Measurements from ENCODE around the gene NEK6.

The NEK6 gene

GRCh38 chr9:124222918-124223720 is 34.6 kb upstream of the NEK6 start:
- ChIA-PET CTCF (interaction anchor here (0.6 kb wide), 1 partner anchor 877 kb away, joined by 4 read pairs; no protein-coding TSS in a partner anchor), POLR2A (ENCODE audit: low non-redundant PET) (no interaction called here)
- 0 out of 2 replicates have a peak overlapping the region, but pooled peaks have one; percentile 4 for H3K27ac ChIP-seq
- peak; percentile 45 for DNase-seq (ENCODE audit: low spot score)
- TF ChIP-seq CTCF (conservative IDR thresholded peaks at IDR 0.05; ENCODE audit: low read depth): no peak

- TF ChIP-seq CTCF (conservative IDR thresholded peaks at IDR 0.05; ENCODE audit: low read depth): no peak
- H3K27ac ChIP-seq: no peak overlapping the region
- ChIA-PET CTCF (interaction anchor here (0.7 kb wide), 1 partner anchor 37 kb away, joined by 3 read pairs; no protein-coding TSS in a partner anchor), POLR2A (ENCODE audit: low non-redundant PET) (no interaction called here)
- DNase-seq (ENCODE audit: low spot score): no peak
These were observed 31.8 kb upstream of the NEK6 start for GRCh38 chr9:124225945-124226344.

- CTCF ChIA-PET: interaction anchor here (0.8 kb wide), 2 partner anchors 8 to 220 kb away, joined by 3 read pairs; no protein-coding TSS in a partner anchor
- TF ChIP-seq CTCF (conservative IDR thresholded peaks at IDR 0.05; ENCODE audit: low read depth): no peak
- no peak for DNase-seq (ENCODE audit: low spot score)
- H3K27ac ChIP-seq: no peak overlapping the region
- POLR2A ChIA-PET (ENCODE audit: low non-redundant PET): no interaction called here
These were observed 29.2 kb upstream of the NEK6 start for GRCh38 chr9:124228516-124228915.

- DNase-seq (ENCODE audit: low spot score): no peak
- no peak overlapping the region for H3K27ac ChIP-seq
- no peak for TF ChIP-seq CTCF (conservative IDR thresholded peaks at IDR 0.05; ENCODE audit: low read depth)
- ChIA-PET POLR2A (ENCODE audit: low non-redundant PET) (no interaction called here), CTCF (no interaction called here)
These were observed 26.5 kb upstream of the NEK6 start for GRCh38 chr9:124231095-124231737.

GRCh38 chr9:124238546-124239140 is 19.1 kb upstream of the NEK6 start:
- ChIA-PET POLR2A (ENCODE audit: low non-redundant PET) (no interaction called here), CTCF (interaction anchor here (0.7 kb wide), 1 partner anchor 1250 kb away, joined by 3 read pairs; no protein-coding TSS in a partner anchor)
- no peak for TF ChIP-seq CTCF (conservative IDR thresholded peaks at IDR 0.05; ENCODE audit: low read depth)

GRCh38 chr9:124239249-124240073 is 18.3 kb upstream of the NEK6 start:
- CTCF ChIA-PET: interaction anchor here (0.6 kb wide), 1 partner anchor 60 kb away, joined by 3 read pairs; no protein-coding TSS in a partner anchor
- POLR2A ChIA-PET (ENCODE audit: low non-redundant PET): no interaction called here
- no peak for TF ChIP-seq CTCF (conservative IDR thresholded peaks at IDR 0.05; ENCODE audit: low read depth)
- DNase-seq (ENCODE audit: low spot score): no peak
- no peak overlapping the region for H3K27ac ChIP-seq

More at GRCh38 chr9:124238546-124239140, 19.1 kb upstream of the NEK6 start:
- DNase-seq (ENCODE audit: low spot score): no peak
- H3K27ac ChIP-seq: no peak overlapping the region
